Testis (tissue), 2 donors: ENCODE results near the gene TMEM183A.

Experiments
- CTCF ChIP-seq, 3 experiments: fragments of 450-650 bp in 2 of 3; fragments of 200-600 bp in 1 of 3; sonication (generic) in 1 of 3; IDR thresholded peaks; one replicate each; pipeline ENCODE4 v1.5.1; 2016 to 2019; ENCODE audit warnings: antibody characterized with exemption in 3 of 3, mild to moderate bottlenecking in 2 of 3, moderate library complexity in 1 of 3
- POLR2A ChIP-seq: fragments of 450-650 bp; IDR thresholded peaks from one replicate; pipeline ENCODE4 v1.6.1; 2017; ENCODE audit warnings: antibody characterized with exemption, mild to moderate bottlenecking, moderate library complexity

- TF ChIP-seq CTCF (IDR thresholded peaks at IDR 0.05) (no peak), POLR2A (no peak)
Measured at GRCh38 chr1:202982715-202983430, 24.3 kb upstream of the TMEM183A start.
